ENCODE data around the gene CASS4. TPM values are rescaled to one million over a fixed set of nuclear protein-coding genes. Genes with fewer than 3 reads are reported as not detected.

Gene CASS4
- total RNA-seq, 1 experiment from 2014 or later: not detected

DNA sequence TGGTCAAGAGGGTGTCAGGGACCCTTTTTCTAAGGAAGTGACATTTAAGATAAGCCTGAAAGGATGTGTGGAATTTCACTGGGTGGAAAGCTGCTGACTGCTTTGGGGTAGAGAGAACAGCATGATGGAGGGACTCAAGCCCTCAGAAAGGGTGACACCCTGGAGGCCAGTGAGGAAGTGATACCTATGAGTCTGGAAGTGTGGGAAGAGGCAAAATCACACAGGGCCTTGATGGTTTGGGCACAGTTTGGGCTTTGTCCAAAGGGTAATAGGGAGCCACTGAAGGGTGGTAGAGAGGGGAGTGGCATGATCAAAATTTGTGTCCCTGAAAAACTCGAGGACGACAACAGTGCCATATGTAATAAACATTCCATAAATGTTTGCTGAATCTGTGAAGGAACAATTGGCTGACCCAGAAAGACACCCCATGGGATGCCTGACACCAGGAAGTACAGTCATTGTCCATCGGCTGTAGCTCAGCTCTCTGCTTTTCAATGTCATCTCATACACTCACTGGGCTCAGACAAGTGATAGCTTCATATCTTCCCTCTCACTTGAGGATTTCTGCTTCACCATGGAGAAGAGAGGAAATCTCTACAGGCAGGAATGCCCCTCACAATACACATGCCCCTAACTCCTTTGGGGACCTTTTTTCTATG, 21.3 kb downstream of the CASS4 start:
- H3K27me3 ChIP-seq (ENCODE audit: insufficient read depth, low read length): no peaks in the 10 kb centered on the region
- no peak overlapping the region for H2AK5ac ChIP-seq (ENCODE audit: insufficient read length, low read length)
- Mint-ChIP-seq H3K4me3 (no peak overlapping the region), H3K9me3 (no peaks in the 10 kb centered on the region), H3K27ac (no peak overlapping the region), H3K27me3 (ENCODE audit: low read depth) (peaks cover 25% of the 10 kb centered on the region), H3K4me1 (no peaks in the 10 kb centered on the region), H3K36me3 (ENCODE audit: insufficient read depth in 1 of 3, low read depth in 3 of 3) (no peaks in the 10 kb centered on the region)
- no peak overlapping the region for H4K8ac ChIP-seq (replicated peaks; ENCODE audit: insufficient read length, low read depth, low read length)
- H3K14ac ChIP-seq (ENCODE audit: insufficient read depth, low read length): no peak overlapping the region
- no peak overlapping the region for H2BK15ac ChIP-seq (ENCODE audit: low read depth, low read length)
- no peaks in the 10 kb centered on the region for H3K79me1 ChIP-seq (ENCODE audit: insufficient read depth, low read depth, low read length, poor library complexity, severe bottlenecking)
- no peak overlapping the region for H3K56ac ChIP-seq (ENCODE audit: insufficient read length, low read depth, low read length)
- DNase-seq: no peak
- no peak overlapping the region for H3K4me2 ChIP-seq (ENCODE audit: insufficient read depth, insufficient read length, low read length)
- no peak overlapping the region for H3K9ac ChIP-seq (ENCODE audit: extremely low read depth, insufficient read length, low read length)
- no peak overlapping the region for H3K23ac ChIP-seq (ENCODE audit: insufficient read length, low read depth, low read length)
- WGBS (ENCODE audit: extremely low coverage, insufficient read length, low lambda C conversion rate): no CpG with 5 or more reads among the region's 3 CpGs
- no peaks in the 10 kb centered on the region for H3K9me3 ChIP-seq (ENCODE audit: control insufficient read depth, low read depth, low read length)
- no peaks in the 10 kb centered on the region for H3K23me2 ChIP-seq (ENCODE audit: insufficient read length, low read depth, low read length, poor library complexity, severe bottlenecking)
- no peak overlapping the region for H4K5ac ChIP-seq (ENCODE audit: insufficient read length, low read depth, low read length)
- no peaks in the 10 kb centered on the region for H3K4me1 ChIP-seq (ENCODE audit: insufficient read depth, low read length)
- H3K27ac ChIP-seq (ENCODE audit: insufficient read length, low read depth, low read length): no peak overlapping the region
- H4K20me1 ChIP-seq (ENCODE audit: control insufficient read depth, insufficient read depth, insufficient read length): no peaks in the 10 kb centered on the region
- H2BK12ac ChIP-seq (ENCODE audit: insufficient read length, low read depth, low read length): no peak overlapping the region
- TF ChIP-seq, protein P1, sequence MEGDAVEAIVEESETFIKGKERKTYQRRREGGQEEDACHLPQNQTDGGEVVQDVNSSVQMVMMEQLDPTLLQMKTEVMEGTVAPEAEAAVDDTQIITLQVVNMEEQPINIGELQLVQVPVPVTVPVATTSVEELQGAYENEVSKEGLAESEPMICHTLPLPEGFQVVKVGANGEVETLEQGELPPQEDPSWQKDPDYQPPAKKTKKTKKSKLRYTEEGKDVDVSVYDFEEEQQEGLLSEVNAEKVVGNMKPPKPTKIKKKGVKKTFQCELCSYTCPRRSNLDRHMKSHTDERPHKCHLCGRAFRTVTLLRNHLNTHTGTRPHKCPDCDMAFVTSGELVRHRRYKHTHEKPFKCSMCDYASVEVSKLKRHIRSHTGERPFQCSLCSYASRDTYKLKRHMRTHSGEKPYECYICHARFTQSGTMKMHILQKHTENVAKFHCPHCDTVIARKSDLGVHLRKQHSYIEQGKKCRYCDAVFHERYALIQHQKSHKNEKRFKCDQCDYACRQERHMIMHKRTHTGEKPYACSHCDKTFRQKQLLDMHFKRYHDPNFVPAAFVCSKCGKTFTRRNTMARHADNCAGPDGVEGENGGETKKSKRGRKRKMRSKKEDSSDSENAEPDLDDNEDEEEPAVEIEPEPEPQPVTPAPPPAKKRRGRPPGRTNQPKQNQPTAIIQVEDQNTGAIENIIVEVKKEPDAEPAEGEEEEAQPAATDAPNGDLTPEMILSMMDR (conservative IDR thresholded peaks at IDR 0.05): no peak
- H3K4ac ChIP-seq (ENCODE audit: low read depth, low read length): no peak overlapping the region
- no peak overlapping the region for H3K18ac ChIP-seq (ENCODE audit: insufficient read length, low read depth, low read length)
- no peaks in the 10 kb centered on the region for H3K79me2 ChIP-seq (ENCODE audit: insufficient read depth, low read length)
- H4K91ac ChIP-seq (ENCODE audit: insufficient read length, low read depth, low read length): no peak overlapping the region
- no peak overlapping the region for H2BK120ac ChIP-seq (ENCODE audit: low read depth, low read length, poor library complexity, severe bottlenecking)
- no peak overlapping the region for H3T11ph ChIP-seq (ENCODE audit: low read length)
- no peak overlapping the region for H2AFZ ChIP-seq (ENCODE audit: low read length)
- no peak overlapping the region for H2BK20ac ChIP-seq (ENCODE audit: low read depth, low read length, poor library complexity, severe bottlenecking)
- H2BK5ac ChIP-seq (ENCODE audit: insufficient read length, low read length): no peak overlapping the region
